Measurements from ENCODE around the gene WASF3.
A peak's percentile ranks its signal among the peaks of the same experiment; 100 is the strongest.

Gene WASF3

GRCh38 chr13:26646603-26647002, 89.1 kb downstream of the WASF3 start:
- no peak for DNase-seq

GRCh38 chr13:26651234-26651633, 93.8 kb downstream of the WASF3 start:
- no peak for DNase-seq

- no peak for DNase-seq
Observed at GRCh38 chr13:26653310-26653709, 95.8 kb downstream of the WASF3 start.

- DNase-seq, result no peak
Observed at GRCh38 chr13:26653842-26654241, 96.4 kb downstream of the WASF3 start.

- DNase-seq, result no peak
Observed at GRCh38 chr13:26656919-26657318, 99.4 kb downstream of the WASF3 start.

- no peak for DNase-seq
Observed at GRCh38 chr13:26658448-26659385, 101.2 kb downstream of the WASF3 start.

GRCh38 chr13:26660185-26660584, 102.7 kb downstream of the WASF3 start:
- no peak for DNase-seq

GRCh38 chr13:26660766-26661165, 103.3 kb downstream of the WASF3 start:
- no peak for DNase-seq

- peak; percentile 95 for DNase-seq
Observed at GRCh38 chr13:26663791-26664190, 106.3 kb downstream of the WASF3 start.

GRCh38 chr13:26664286-26664685, 106.8 kb downstream of the WASF3 start:
- DNase-seq, result no peak

GRCh38 chr13:26664876-26665275, 107.4 kb downstream of the WASF3 start:
- peak; percentile 7 for DNase-seq

GRCh38 chr13:26668357-26669146, 111.1 kb downstream of the WASF3 start:
- no peak for DNase-seq

GRCh38 chr13:26673890-26674289, 116.4 kb downstream of the WASF3 start:
- DNase-seq, result no peak

GRCh38 chr13:26677156-26677555, 119.7 kb downstream of the WASF3 start:
- no peak for DNase-seq

- no peak for DNase-seq
Observed at GRCh38 chr13:26678330-26678729, 120.8 kb downstream of the WASF3 start.

GRCh38 chr13:26678796-26679195, 121.3 kb downstream of the WASF3 start:
- no peak for DNase-seq

- DNase-seq, result no peak
Observed at GRCh38 chr13:26679411-26680122, 122.1 kb downstream of the WASF3 start.

GRCh38 chr13:26680123-26680450, 122.6 kb downstream of the WASF3 start:
- no peak for DNase-seq

GRCh38 chr13:26680572-26680971, 123.1 kb downstream of the WASF3 start:
- DNase-seq, result no peak

- DNase-seq, result no peak
Observed at GRCh38 chr13:26681036-26681435, 123.6 kb downstream of the WASF3 start.

- no peak for DNase-seq
Observed at GRCh38 chr13:26682606-26683005, 125.1 kb downstream of the WASF3 start.

- DNase-seq, result no peak
Observed at GRCh38 chr13:26685606-26686005, 128.1 kb downstream of the WASF3 start.

- DNase-seq, result no peak
Observed at GRCh38 chr13:26686285-26686684, 128.8 kb downstream of the WASF3 start.

Data from DMS53 (cell line).